Dermis microvascular lymphatic vessel endothelial cell (primary cell): ENCODE measurements around the gene ICA1L. TPM values are rescaled to one million over a fixed set of nuclear protein-coding genes. Genes with fewer than 3 reads are reported as not detected.
A peak's percentile ranks its signal among the peaks of the same experiment; 100 is the strongest.

Source experiments
- DNase-seq, 2 donors: peaks; one replicate each; pipeline versions ENCODE4 v3.0.0 to v3.0.0-alpha.2; 2010; ENCODE audit warnings: low read depth in 2 of 2
- total RNA-seq: library from RNA; depleted of rRNA; stranded (reverse); fragments of >200 nt; gene quantifications from 2 replicates; pipeline ENCODE4 v1.2.1, GENCODE V29; 2014

Gene ICA1L
- total RNA-seq, 1 donor from 2014 or later: 0.77 TPM

GRCh38 chr2:202782940-202783558 is 88.5 kb downstream of the ICA1L start:
- no peak for DNase-seq

DNA sequence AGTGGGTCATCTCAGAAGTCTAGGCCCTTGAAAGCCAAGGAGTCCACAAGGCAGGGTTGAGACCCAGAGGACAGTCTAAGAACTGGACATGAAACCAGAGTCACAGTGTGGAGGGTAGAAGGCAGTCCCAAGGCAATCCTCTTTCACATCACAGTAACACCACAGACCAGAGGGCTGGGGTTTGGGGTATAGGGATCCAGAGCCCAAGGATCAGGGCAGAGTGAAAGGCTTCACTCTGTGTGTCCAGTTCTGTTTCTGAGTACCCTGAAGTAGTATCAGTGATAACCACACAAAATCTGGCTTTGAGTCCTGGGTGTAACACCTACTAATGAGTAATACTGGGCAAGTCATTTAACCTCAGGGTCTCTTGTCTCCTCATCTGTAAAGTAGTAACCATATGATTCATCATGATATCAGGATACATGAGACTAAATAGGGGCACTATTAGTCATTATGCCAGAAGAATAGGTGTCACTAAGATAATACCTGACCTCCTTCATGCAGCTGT is 91.0 kb downstream of the ICA1L start:
- peak in 1 of 2 donors; percentile 41 for DNase-seq

DNA sequence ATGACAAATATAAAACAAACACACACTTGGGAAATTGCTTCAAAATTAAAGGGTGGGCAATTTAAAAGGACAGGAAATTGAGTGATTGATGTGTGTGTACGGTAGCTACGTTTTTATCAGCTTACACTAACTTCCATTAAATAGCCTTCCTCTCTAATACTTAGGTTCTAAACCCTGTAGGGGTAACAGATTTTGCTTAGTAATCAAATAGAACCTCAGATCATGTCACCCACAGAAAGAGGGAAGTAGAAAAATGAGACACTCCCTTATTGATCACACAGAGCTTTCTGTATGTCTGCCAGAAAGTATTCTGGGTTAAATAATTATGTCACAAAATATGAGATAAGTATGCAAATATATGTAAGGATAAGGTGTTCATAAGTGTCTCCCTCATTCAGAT is 93.3 kb downstream of the ICA1L start:
- no peak for DNase-seq

DNA sequence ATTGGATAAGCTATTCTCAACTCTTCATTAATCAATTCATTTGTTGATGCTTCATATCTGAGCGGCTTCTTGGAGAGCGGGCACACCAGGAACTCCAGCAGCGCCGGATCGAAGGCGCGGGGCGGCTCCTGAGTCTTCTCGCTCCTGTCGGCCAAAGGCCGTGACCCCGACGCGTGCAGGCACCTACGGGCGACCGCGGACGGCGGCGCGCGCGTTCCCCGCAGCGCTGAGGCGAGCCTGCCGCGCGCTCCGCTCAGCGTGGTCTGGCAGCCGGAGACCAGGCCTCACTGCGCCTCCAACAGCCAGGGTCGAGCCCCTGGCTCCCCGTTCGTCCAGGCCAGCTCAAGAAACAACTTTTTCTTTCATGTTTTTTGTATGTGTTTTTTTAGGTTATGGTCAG is 97.5 kb downstream of the ICA1L start:
- DNase-seq: no peak

DNA sequence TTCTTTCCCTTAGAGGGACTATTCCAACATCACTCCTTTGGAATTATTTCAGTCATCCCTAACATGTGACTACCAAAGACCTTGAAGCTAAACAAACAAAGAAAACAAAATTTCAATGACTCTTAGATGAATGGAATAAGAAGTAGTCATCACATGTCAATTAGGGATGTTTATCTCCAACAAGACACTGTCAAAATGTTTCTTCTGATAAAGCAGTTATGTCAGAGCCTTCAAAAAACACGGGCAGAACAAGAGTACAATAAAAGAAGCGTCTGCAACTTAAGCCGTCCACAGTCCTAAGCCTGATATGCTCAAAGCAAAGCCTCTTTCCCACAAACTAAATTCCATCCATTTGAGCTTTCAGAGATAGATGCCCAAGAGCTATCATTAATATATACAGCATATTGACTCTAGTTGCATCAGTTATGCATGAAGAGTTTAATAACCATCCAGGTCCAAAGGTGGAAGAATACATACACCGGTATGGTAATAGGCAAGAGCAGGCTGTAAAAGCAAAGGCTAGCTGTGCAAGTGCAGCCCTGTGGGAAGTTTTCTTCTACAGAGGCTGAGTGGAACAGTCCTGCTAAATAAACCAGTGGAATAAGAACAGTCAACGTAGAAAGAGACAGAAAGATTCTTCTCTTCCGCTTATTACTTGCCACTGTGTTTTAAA is 98.1 kb downstream of the ICA1L start:
- DNase-seq: no peak

DNA sequence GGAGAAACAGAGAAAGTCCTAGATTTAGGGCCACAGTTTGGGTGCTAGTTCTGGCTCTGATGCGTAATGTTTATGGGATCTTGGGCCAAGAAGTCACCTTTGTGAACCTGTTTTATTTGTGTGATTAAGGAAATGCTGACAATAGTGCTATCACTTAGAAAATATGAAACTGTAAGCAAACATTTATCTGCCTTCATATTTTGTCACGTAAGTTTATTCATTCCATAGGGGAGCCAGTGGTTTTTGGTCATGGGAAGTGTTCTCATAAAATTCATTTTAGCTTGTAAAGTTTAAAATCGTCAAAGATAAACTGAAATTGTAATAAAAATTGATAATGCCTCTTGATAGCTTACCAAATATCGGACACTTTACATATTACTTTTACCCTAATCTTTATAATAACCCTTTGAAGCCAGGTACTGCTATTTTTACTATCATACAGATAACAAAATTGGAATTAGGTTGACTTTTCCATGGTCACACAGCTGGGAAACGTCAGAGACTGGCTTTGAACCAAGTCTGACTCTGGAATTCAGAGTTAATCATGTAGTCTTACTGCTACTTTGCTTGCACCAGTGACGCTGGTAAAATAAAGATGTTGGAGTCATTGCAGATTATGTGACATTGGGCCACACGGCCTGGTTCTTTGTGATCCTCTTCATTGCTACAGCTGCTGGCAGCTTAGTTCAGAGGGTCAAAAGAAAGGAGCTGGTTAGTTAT is 99.7 kb downstream of the ICA1L start:
- DNase-seq: no peak

DNA sequence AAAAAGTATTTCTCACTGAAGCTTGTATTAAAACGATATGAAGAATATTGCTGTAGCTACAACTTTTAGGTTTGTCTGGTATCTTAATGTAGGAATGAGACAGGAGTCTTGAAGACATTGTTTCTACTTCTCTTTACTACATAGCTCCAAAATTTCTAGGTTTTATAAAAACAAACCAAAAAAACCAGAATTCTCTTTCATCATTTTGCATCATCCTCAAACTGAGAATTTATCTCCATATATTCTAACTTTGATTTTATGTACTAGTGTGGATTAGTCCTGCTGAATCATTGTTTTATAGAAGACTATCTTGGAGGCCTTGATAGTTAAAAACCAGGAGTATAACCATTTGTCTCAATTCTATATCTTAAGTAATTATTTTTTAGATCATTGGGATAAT is 100.2 kb downstream of the ICA1L start:
- DNase-seq: no peak

GRCh38 chr2:202769201-202769600 is 102.4 kb downstream of the ICA1L start:
- DNase-seq: no peak

DNA sequence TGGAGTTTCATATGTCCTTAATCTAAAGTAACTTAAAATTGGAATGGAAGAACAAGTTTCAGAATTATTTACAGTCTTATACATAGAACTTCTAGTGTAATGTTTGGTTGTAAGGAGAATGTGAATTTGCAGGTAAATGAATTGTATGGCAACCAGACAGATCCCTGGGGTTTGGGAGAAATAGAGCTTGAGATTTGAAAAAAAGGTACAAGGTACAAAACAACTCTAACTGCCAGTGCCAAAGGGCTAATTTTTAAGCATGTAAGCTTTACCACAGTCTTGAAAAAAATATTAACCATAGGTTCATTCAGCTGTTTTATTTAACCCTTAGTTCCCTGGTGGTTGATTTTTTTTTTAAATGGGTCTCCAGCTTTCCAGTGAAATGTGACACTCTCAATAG is 103.3 kb downstream of the ICA1L start:
- no peak for DNase-seq

DNA sequence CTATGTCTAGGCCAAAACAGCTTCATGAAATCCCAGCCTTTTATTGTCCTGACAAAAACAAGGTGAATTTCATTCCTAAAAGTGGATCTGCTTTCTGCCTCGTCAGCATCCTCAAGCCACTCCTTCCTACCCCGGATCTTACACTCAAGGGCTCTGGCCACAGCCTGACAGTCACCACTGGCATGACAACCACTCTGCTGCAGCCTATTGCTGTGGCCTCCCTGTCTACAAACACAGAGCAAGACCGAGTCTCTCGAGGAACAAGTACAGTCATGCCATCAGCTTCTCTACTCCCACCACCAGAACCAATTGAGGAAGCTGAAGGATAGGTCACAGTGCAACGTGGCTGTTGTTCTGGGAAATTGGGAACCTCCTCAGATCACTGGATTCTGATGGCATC is 106.1 kb downstream of the ICA1L start:
- no peak for DNase-seq

- DNase-seq: no peak
Observed at GRCh38 chr2:202764991-202765390, 106.6 kb downstream of the ICA1L start.

DNA sequence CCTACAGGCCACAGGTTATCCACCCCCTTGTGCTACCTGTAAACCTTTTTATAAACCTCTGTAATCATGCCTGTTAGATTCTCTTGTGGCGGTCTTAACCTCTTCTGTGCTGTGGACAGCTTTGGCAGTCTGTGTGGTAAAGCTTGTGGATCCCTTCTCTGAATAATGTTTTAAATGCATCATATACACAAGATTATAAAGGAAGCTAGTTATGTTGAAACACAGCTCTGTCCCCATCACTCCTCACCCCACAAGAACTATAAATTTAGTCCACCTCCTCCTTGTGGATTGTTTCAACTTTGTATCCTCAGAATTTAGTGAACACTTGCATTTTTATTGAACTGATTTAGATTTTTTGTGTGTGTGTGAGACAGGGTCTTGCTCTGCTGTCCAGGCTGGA is 107.7 kb downstream of the ICA1L start:
- DNase-seq: no peak

DNA sequence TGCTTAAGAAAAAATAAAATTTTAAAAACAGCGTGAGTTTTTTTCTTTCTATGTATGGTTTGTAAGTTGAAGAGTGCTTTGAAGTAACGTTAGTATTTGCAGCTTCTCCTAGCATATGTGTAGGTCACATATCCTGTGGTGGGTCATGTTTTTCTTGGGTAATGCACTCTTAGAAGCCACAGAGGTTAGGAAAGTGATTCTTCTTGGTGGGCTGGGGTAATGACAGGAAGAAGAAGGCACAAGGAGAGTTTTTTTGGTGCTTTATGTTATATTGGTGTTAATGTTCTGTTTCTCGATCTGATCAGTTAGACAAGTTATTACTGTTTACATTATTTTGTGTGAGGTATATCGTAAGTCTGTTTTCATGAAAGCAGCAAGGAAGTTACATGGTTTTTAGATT is 109.0 kb downstream of the ICA1L start:
- no peak for DNase-seq

GRCh38 chr2:202760848-202761247 is 110.7 kb downstream of the ICA1L start:
- DNase-seq: no peak

DNA sequence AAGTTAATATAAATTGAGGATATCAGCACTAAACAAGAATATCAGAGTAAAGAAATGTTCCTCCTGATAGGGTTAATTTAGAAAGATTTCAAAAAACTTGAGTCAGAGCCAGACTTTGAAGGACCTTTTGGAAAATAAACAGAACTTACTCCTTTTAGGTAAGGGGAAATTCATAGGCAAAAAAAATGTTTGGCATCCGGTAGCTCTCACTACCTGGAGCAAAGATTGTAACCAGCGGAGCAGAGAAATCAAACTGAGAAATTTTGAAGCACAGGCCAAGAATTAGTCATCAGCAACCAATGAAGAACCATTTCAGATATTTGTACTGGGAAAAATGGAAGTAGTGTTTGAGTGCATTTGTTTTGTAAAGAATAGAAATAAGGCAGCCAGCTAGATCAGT is 113.0 kb downstream of the ICA1L start:
- DNase-seq: no peak

- DNase-seq: no peak
Observed at GRCh38 chr2:202758128-202758527, 113.4 kb downstream of the ICA1L start.

DNA sequence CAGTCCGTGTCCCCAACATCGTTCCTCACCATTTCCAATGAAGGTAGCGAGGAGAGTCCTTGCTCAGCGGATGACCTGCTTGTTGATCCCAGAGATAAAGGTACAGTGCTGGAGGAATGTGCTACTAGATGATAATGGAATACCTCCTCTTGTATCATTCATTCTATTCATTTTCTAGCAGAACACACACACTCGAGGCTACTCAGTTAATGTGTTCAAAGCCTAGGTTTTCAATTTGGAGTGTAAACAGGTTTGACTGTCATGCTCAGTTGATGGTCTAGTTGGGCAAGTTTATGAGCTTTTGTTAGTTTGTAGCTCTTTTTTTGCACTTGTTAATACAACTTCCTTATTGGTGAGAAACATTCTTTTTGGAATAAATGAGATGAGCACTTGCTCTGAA is 114.2 kb downstream of the ICA1L start:
- DNase-seq: no peak

GRCh38 chr2:202756598-202756997 is 115.0 kb downstream of the ICA1L start:
- DNase-seq: no peak

DNA sequence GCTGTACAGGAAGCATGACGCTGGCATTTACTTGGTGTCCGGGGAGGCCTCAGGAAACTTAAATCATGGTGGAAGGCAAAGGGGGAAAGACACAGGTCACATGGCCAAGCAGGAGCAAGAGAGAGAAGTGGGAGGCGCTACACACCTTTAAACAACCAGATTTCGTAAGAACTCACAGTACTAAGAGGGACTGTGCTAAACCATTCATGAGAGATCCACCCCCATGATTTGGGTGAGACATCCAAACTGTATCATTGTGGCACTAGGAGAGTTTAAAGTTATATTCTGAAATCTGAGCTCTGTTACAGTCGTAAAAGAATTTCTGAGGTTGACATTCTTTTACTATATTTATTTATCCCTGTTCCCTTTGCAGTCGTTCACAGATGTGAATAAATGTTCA is 116.6 kb downstream of the ICA1L start:
- no peak for DNase-seq

- DNase-seq: no peak
Observed at GRCh38 chr2:202752071-202752470, 119.5 kb downstream of the ICA1L start.

GRCh38 chr2:202750763-202751427 is 120.7 kb downstream of the ICA1L start:
- DNase-seq: peak; percentile 25 to 31

- DNase-seq: peak in 1 of 2 donors; percentile 20
Observed at GRCh38 chr2:202749477-202749876, 122.1 kb downstream of the ICA1L start.
